Activated T-cell treated with anti-CD3 and anti-CD28 coated beads for 24 hours (primary cell): ENCODE data around the gene VPREB3.
A peak's percentile ranks its signal among the peaks of the same experiment; 100 is the strongest.

ENCODE experiments used
- DNase-seq: peaks from one replicate; pipeline ENCODE4 v3.0.0-alpha.2; 2020; ENCODE audit warnings: low read depth

Gene VPREB3

GRCh38 chr22:23764899-23765881 lies 11.0 kb upstream of the VPREB3 start:
- DNase-seq, result no peak

GRCh38 chr22:23763954-23764353 lies 9.7 kb upstream of the VPREB3 start:
- DNase-seq, result no peak

- DNase-seq, result peak; percentile 57
Observed at GRCh38 chr22:23763579-23763945, 9.3 kb upstream of the VPREB3 start.

- no peak for DNase-seq
Observed at GRCh38 chr22:23762842-23763578, 8.8 kb upstream of the VPREB3 start, which contains the start of gene C22orf15. C22orf15 (plus strand) TSS chr22:23762990; CDS start chr22:23763307, 317 bp downstream.

- no peak for DNase-seq
Observed at GRCh38 chr22:23760056-23760455, 5.8 kb upstream of the VPREB3 start.

GRCh38 chr22:23759566-23759965 lies 5.3 kb upstream of the VPREB3 start:
- no peak for DNase-seq

- no peak for DNase-seq
Observed at GRCh38 chr22:23756891-23757290, 2.7 kb upstream of the VPREB3 start.

GRCh38 chr22:23755711-23756110 lies 1.5 kb upstream of the VPREB3 start:
- DNase-seq, result no peak

- DNase-seq, result no peak
Observed at GRCh38 chr22:23754980-23755636, 883 bp upstream of the VPREB3 start.

- DNase-seq, result no peak
Observed at GRCh38 chr22:23753385-23753784, 840 bp downstream of the VPREB3 start.

GRCh38 chr22:23752750-23753149 lies 1.5 kb downstream of the VPREB3 start:
- DNase-seq, result no peak

- DNase-seq, result no peak
Observed at GRCh38 chr22:23752090-23752691, 2.0 kb downstream of the VPREB3 start.

- no peak for DNase-seq
Observed at GRCh38 chr22:23751441-23751996, 2.7 kb downstream of the VPREB3 start.

- peak; percentile 78 for DNase-seq
Observed at GRCh38 chr22:23750714-23751440, 3.3 kb downstream of the VPREB3 start, which contains the start of gene ZNF70. ZNF70 (minus strand) TSS chr22:23751112; CDS start chr22:23745140, 5,972 bp downstream.

- DNase-seq, result no peak
Observed at GRCh38 chr22:23750367-23750713, 3.9 kb downstream of the VPREB3 start.

GRCh38 chr22:23749841-23750301 lies 4.4 kb downstream of the VPREB3 start:
- DNase-seq, result no peak

- DNase-seq, result no peak
Observed at GRCh38 chr22:23745791-23746190, 8.4 kb downstream of the VPREB3 start.

GRCh38 chr22:23744485-23744884 lies 9.7 kb downstream of the VPREB3 start:
- DNase-seq, result no peak

- no peak for DNase-seq
Observed at GRCh38 chr22:23744001-23744400, 10.2 kb downstream of the VPREB3 start.

- DNase-seq, result no peak
Observed at GRCh38 chr22:23743303-23743705, 10.9 kb downstream of the VPREB3 start.
